Esophagus squamous epithelium (tissue), 4 donors: ENCODE data around the gene SIGLEC1.

Experiments
- POLR2A ChIP-seq, 4 donors: fragments of 450-650 bp; IDR thresholded peaks; one replicate each; pipeline ENCODE4 v1.6.1; 2017; ENCODE audit warnings: antibody characterized with exemption in 4 of 4, mild to moderate bottlenecking in 4 of 4, moderate library complexity in 3 of 4
- TF ChIP-seq, protein P1 (sequence below), 6 experiments: fragments of 450-650 bp in 4 of 6; fragments of 200-600 bp in 2 of 6; sonication (generic) in 2 of 6; IDR thresholded peaks; one replicate each; pipeline ENCODE4 v1.5.1; 2016 to 2019; ENCODE audit warnings: antibody characterized with exemption in 6 of 6, mild to moderate bottlenecking in 4 of 6, moderate library complexity in 4 of 6

DNA sequence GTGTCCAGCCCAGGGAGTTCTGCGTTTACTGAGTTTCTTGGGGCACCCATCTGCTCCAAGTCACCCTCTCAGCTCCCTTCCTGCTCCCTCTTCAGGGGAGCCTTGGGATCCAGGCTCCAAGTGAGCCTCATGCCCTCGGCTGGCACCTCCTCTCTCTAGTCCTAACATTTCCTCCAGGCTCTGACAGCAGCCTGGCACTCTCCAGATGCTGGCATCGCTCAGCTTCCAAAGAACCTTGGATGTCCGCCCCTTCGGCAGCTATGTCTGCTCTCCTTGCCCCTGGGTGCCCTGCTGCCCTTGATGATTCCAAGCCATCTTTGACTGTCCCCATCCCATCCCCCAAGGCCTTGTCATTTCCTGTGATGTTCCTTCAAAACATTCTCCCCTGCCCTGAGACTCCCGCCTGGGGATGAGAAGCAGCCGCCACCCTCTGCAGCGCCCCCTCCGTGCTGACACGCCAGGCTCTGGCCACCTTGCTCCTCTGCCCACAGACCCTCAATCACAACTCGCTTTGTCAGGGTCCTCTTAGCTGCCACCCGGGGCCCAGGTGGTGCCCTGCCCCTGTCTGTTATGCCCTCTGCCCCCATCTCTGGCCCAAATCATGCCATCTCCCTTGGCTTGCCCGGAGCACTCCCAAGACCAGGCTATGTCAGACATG, 42.6 kb downstream of the SIGLEC1 start:
- TF ChIP-seq, protein P1, sequence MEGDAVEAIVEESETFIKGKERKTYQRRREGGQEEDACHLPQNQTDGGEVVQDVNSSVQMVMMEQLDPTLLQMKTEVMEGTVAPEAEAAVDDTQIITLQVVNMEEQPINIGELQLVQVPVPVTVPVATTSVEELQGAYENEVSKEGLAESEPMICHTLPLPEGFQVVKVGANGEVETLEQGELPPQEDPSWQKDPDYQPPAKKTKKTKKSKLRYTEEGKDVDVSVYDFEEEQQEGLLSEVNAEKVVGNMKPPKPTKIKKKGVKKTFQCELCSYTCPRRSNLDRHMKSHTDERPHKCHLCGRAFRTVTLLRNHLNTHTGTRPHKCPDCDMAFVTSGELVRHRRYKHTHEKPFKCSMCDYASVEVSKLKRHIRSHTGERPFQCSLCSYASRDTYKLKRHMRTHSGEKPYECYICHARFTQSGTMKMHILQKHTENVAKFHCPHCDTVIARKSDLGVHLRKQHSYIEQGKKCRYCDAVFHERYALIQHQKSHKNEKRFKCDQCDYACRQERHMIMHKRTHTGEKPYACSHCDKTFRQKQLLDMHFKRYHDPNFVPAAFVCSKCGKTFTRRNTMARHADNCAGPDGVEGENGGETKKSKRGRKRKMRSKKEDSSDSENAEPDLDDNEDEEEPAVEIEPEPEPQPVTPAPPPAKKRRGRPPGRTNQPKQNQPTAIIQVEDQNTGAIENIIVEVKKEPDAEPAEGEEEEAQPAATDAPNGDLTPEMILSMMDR (IDR thresholded peaks at IDR 0.05): no peak
- no peak for TF ChIP-seq POLR2A (IDR thresholded peaks at IDR 0.05)
